Caco-2 (cell line): Measurements from ENCODE around the gene BTBD17. TPM values are rescaled to one million over a fixed set of nuclear protein-coding genes. Genes with fewer than 3 reads are reported as not detected.

Experiments
- BruUV-seq: library from RNA; stranded (reverse); fragments of 400-500 nt; replicated peaks from 2 replicates; lab custom pipeline; 2021; lab: Mats Ljungman, UMichigan
- CTCF ChIA-PET: fragments of 300-600 bp; sonication (Branson Sonifier 250); formaldehyde crosslinking; loops from one replicate; lab custom pipeline; 2022; ENCODE audit warnings: antibody characterized with exemption; lab: Charles Lee
- POLR2A ChIA-PET: fragments of 300-600 bp; sonication (Branson Sonifier 250); formaldehyde crosslinking; loops from one replicate; lab custom pipeline; 2022; ENCODE audit warnings: antibody characterized with exemption; lab: Charles Lee
- DNase-seq, 2 experiments: peaks; one replicate each; pipeline versions ENCODE4 v3.0.0 to v3.0.0-alpha.2; 2020 to 2022
- H3K27me3 ChIP-seq: replicated peaks from 2 replicates; pipeline ENCODE4 v1.6.0; 2011; ENCODE audit warnings: low read length; ENCODE audit not compliant: control insufficient read depth, insufficient read depth
- H3K36me3 ChIP-seq: 2 replicates; pipeline ENCODE4 v1.5.1; 2011; ENCODE audit warnings: low read length; ENCODE audit not compliant: control insufficient read depth, insufficient read depth
- H3K4me1 ChIP-seq: fragments of 250-450 bp; sonication (Bioruptor Pico); 2 replicates; pipeline ENCODE4 v1.5.1; 2020; ENCODE audit warnings: mild to moderate bottlenecking
- H3K4me3 ChIP-seq: 2 replicates; pipeline ENCODE4 v1.5.1; 2011; ENCODE audit warnings: low read depth, mild to moderate bottlenecking, control low read depth, low read length
- H3K9me3 ChIP-seq: fragments of 250-450 bp; sonication (Bioruptor Pico); 2 replicates; pipeline ENCODE4 v1.5.1; 2020; ENCODE audit warnings: mild to moderate bottlenecking, moderate library complexity
- H3K27ac Mint-ChIP-seq: one replicate; pipeline ENCODE4 v1.8.0; 2022; ENCODE audit warnings: mixed read lengths; ENCODE audit not compliant: unreplicated experiment
- H3K27me3 Mint-ChIP-seq: one replicate; pipeline ENCODE4 v1.8.0; 2022; ENCODE audit warnings: mixed read lengths; ENCODE audit not compliant: insufficient read depth, unreplicated experiment
- H3K36me3 Mint-ChIP-seq: one replicate; pipeline ENCODE4 v1.8.0; 2022; ENCODE audit warnings: mild to moderate bottlenecking, mixed read lengths; ENCODE audit not compliant: insufficient read depth, unreplicated experiment
- H3K4me1 Mint-ChIP-seq: one replicate; pipeline ENCODE4 v1.8.0; 2022; ENCODE audit warnings: low read depth, mixed read lengths; ENCODE audit not compliant: unreplicated experiment
- H3K4me3 Mint-ChIP-seq: one replicate; pipeline ENCODE4 v1.8.0; 2022; ENCODE audit warnings: mild to moderate bottlenecking, moderate library complexity, mixed read lengths; ENCODE audit not compliant: unreplicated experiment
- H3K9me3 Mint-ChIP-seq: one replicate; pipeline ENCODE4 v1.8.0; 2022; ENCODE audit warnings: mixed read lengths; ENCODE audit not compliant: unreplicated experiment
- CTCF ChIP-seq, 2 experiments: fragments of 200-600 bp in 1 of 2; IDR thresholded peaks; 1 replicate in 1 of 2; 2 replicates in 1 of 2; pipeline versions ENCODE4 v1.5.1 to v1.8.0; 2011 to 2022; ENCODE audit warnings: antibody characterized with exemption in 1 of 2, control low read depth in 1 of 2, inconsistent platforms in 1 of 2, low read depth in 1 of 2, low read length in 1 of 2, mild to moderate bottlenecking in 1 of 2, moderate library complexity in 1 of 2; ENCODE audit not compliant: insufficient read depth in 1 of 2, severe bottlenecking in 1 of 2, unreplicated experiment in 1 of 2
- intact Hi-C: fragments of 100-400 bp; cut with micrococcal nuclease; formaldehyde crosslinking; loops from one replicate; pipeline ENCODE4 v1.10.0; 2022; ENCODE audit not compliant: unreplicated experiment
- total RNA-seq: library from RNA; stranded (reverse); gene quantifications from 2 replicates; pipeline ENCODE4 v1.2.3, GENCODE V29; 2022

BTBD17 gene
- total RNA-seq, 1 experiment from 2014 or later, result not detected

GRCh38 chr17:74314877-74315276 is 46.8 kb downstream of the BTBD17 start:
- no peak for DNase-seq
- intact Hi-C loops, result no loop called here
- ChIA-PET POLR2A (interaction anchor here (0.6 kb wide), 1 partner anchor 468 kb away, joined by 3 read pairs; no protein-coding TSS in a partner anchor), CTCF (no interaction called here)
- H3K4me1 ChIP-seq, result no peaks in the 10 kb centered on the region
- H3K27ac Mint-ChIP-seq, result no peak overlapping the region
- peaks cover 3% of the 10 kb centered on the region; the same call in 1 of the 2 replicates for H3K9me3 ChIP-seq
- H3K9me3 Mint-ChIP-seq, result peaks cover 11% of the 10 kb centered on the region
- H3K4me3 Mint-ChIP-seq, result no peak overlapping the region
- no peak for TF ChIP-seq CTCF (IDR thresholded peaks at IDR 0.05; ENCODE audit: insufficient read depth in 1 of 2, low read depth in 1 of 2, low read length in 1 of 2, severe bottlenecking in 1 of 2, unreplicated experiment in 1 of 2)
- no peaks in the 10 kb centered on the region for H3K36me3 ChIP-seq
- H3K27me3 Mint-ChIP-seq, result peaks cover 3% of the 10 kb centered on the region
- H3K4me3 ChIP-seq, result no peak overlapping the region
- no peaks in the 10 kb centered on the region for H3K27me3 ChIP-seq
- BruUV-seq, result no TSS peak
- no peaks in the 10 kb centered on the region for H3K4me1 Mint-ChIP-seq
- no peaks in the 10 kb centered on the region for H3K36me3 Mint-ChIP-seq

DNA sequence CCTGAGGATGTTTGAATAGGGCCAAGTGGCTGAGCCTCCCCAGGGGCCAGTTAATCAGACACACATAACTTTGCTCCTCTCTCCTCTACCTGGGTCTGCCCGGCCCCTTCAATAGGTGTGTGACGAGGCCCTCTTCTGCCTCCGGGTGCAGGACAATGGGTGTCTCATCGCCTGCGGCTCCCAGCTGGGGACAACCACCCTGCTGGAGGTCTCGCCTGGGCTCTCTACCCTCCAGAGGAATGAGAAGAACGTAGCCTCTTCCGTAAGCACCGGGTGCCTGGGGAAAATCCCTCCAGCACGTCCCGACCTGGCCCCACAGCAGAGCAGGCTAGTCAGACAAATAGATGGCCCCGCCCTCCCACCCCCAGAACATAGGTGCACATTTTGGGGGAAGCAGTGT is 51.8 kb downstream of the BTBD17 start:
- H3K27ac Mint-ChIP-seq, result no peak overlapping the region

DNA sequence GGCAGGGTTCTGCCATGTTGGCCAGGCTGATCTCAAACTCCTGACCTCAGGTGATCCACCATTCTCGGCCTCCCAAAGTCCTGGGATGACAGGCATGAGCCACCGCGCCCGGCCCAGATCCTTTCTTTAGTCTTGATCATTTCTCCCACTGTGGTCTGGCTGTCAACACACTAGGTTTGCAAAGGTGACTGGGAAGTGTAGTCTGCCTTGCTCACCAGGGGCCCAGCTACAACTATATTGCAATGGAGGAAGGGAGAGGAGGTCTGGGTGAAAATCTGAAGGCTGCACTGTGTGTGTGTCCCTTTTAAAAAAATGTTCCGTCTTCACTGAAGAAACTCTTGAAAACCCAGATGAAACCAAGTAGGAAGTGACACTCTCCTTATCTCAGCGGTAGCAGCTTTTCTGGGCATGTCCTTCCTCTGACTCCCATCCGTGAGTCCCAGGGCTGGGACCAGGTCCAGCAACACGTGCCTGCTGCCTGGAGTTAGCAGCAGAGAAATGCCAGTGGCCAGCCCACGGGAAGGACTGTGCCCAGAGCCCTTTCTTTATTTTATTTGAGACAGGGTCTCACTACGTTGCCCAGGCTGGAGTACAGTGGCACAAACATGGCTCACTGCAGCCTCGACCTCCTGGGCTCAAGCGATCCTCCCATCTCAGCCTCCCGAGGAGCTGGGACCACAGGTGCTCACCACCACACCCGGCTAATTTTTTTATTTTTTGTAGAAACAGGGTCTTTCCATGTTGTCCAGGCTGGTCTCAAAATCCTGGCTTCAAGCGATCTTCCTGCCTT is 53.5 kb downstream of the BTBD17 start:
- Mint-ChIP-seq H3K27me3 (no peaks in the 10 kb centered on the region), H3K4me1 (no peaks in the 10 kb centered on the region), H3K27ac (no peak overlapping the region), H3K36me3 (no peaks in the 10 kb centered on the region), H3K4me3 (no peak overlapping the region), H3K9me3 (peaks cover 11% of the 10 kb centered on the region)
- BruUV-seq, result no TSS peak
- H3K27me3 ChIP-seq, result no peaks in the 10 kb centered on the region
- intact Hi-C loops, result no loop called here
- H3K36me3 ChIP-seq, result no peaks in the 10 kb centered on the region
- no peak for DNase-seq
- H3K4me1 ChIP-seq, result no peaks in the 10 kb centered on the region
- no peak for TF ChIP-seq CTCF (IDR thresholded peaks at IDR 0.05; ENCODE audit: insufficient read depth in 1 of 2, low read depth in 1 of 2, low read length in 1 of 2, severe bottlenecking in 1 of 2, unreplicated experiment in 1 of 2)
- H3K4me3 ChIP-seq, result no peak overlapping the region
- peaks cover 3% of the 10 kb centered on the region; the same call in 1 of the 2 replicates for H3K9me3 ChIP-seq
- ChIA-PET CTCF (no interaction called here), POLR2A (no interaction called here)

More for the DNA sequence above, 51.8 kb downstream of the BTBD17 start:
- no peak overlapping the region for H3K4me3 Mint-ChIP-seq
- peaks cover 11% of the 10 kb centered on the region for H3K9me3 Mint-ChIP-seq
- H3K36me3 ChIP-seq, result no peaks in the 10 kb centered on the region
- ChIA-PET POLR2A (no interaction called here), CTCF (no interaction called here)
- intact Hi-C loops, result no loop called here
- H3K27me3 Mint-ChIP-seq, result no peaks in the 10 kb centered on the region
- H3K36me3 Mint-ChIP-seq, result no peaks in the 10 kb centered on the region
- no peaks in the 10 kb centered on the region for H3K4me1 ChIP-seq
- no peaks in the 10 kb centered on the region for H3K4me1 Mint-ChIP-seq
- DNase-seq, result no peak
- no peak overlapping the region for H3K4me3 ChIP-seq
- TF ChIP-seq CTCF (IDR thresholded peaks at IDR 0.05; ENCODE audit: insufficient read depth in 1 of 2, low read depth in 1 of 2, low read length in 1 of 2, severe bottlenecking in 1 of 2, unreplicated experiment in 1 of 2), result no peak
- H3K27me3 ChIP-seq, result no peaks in the 10 kb centered on the region
- no TSS peak for BruUV-seq
- peaks cover 3% of the 10 kb centered on the region; the same call in 1 of the 2 replicates for H3K9me3 ChIP-seq

Other genes starting within 250 kb of the BTBD17 start
- gene RPL38, start 158.2 kb downstream of the BTBD17 start, total RNA-seq, result 1,319 and 1,408 TPM in 2 replicates
- gene TTYH2, start 148.3 kb downstream of the BTBD17 start, total RNA-seq, result 4.6 and 5.4 TPM in 2 replicates
- gene DNAI2, start 87.6 kb downstream of the BTBD17 start, total RNA-seq, result not detected in 2 replicates
- gene KIF19, start 35.6 kb downstream of the BTBD17 start, total RNA-seq, result not detected in 2 replicates
- not detected in 2 replicates for gene GPR142, start 5.6 kb upstream of the BTBD17 start, total RNA-seq
- 75.0 and 83.2 TPM in 2 replicates for gene GPRC5C, start 70.2 kb upstream of the BTBD17 start, total RNA-seq
- gene CD300A, start 104.8 kb upstream of the BTBD17 start, total RNA-seq, result not detected in 2 replicates
- not detected in 2 replicates for gene CD300LB, start 169.6 kb upstream of the BTBD17 start, total RNA-seq
- gene CD300C, start 184.2 kb upstream of the BTBD17 start, total RNA-seq, result not detected in 2 replicates
- not detected in 2 replicates for gene CD300H, start 205.6 kb upstream of the BTBD17 start, total RNA-seq
- not detected in 2 replicates for gene CD300LD, start 230.4 kb upstream of the BTBD17 start, total RNA-seq